GM19238 (cell line): ENCODE results near the gene ANKDD1A.
A peak's percentile ranks its signal among the peaks of the same experiment; 100 is the strongest.

Experiments used
- DNase-seq: peaks from one replicate; pipeline ENCODE4 v3.0.0; 2011; ENCODE audit warnings: low spot score; ENCODE audit not compliant: insufficient read length

The ANKDD1A gene

DNA sequence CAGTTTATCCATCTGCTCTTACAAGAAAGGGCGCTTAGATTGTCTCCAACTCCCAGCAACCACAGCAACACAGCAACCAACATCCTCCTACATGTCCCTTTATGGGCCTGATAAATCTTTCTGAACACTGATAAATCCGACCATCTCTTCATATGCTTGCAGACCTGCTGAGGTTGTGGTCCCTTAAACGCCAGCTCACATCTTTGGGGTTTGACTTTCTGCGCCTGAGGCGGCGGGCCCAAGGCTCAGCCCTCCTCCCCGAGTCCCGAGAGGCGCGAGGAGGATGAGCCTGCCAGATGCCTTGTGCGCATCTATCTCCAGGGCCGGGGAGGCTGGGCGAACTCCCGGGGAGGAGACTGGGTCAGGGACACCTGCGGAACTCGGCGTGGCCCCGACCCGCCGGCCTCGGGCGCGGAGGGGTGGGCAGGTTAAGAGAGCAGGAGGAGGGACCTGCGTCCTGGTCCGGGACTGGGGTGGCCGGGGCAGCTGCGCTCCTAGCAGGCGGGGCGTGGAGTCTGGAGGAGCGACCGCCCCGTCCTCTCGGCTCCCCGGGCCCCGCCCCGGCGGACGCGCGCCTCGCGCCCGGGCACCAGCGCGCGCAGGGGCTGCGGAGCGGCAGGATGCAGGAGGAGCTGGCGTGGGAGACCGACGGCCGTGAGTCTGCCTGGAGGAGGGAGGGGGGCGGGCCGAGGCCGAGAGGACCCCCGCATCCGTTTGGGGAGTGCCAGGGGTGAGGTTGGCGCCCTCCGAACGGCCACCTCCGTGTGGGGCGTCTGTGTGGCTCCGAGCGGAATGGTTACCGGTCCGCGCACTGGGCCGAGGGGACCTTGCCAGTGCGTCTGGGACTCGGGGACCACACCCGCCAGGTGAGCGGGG lies at the start of gene ANKDD1A:
Gene ANKDD1A, plus strand, starts transcription at position 592 of the 876 bp plus-strand sequence. Its CDS starts 29 bp downstream, at position 621.
- DNase-seq, result peak; percentile 76

DNA sequence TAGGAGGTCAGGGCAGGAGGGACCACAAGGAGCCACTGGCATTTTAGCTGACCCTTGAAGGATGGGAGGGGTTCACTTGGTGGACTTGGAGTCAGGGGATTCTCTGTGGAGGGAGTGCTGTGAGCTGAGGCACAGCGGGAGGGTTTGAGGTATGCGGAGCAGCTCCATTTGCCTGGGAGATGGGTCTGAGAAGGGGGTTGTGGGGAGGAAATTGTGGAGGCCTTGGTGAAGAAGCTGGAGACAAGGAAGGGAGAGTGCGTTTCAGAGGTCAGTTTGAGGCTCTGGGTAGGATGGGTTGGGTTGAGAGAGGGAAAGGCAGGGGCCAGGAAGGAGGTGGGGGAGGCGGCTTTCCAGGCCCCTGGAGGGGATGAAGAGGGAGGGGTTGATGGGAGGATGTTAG lies 49.7 kb upstream of the ANKDD1A start:
- DNase-seq, result no peak

DNA sequence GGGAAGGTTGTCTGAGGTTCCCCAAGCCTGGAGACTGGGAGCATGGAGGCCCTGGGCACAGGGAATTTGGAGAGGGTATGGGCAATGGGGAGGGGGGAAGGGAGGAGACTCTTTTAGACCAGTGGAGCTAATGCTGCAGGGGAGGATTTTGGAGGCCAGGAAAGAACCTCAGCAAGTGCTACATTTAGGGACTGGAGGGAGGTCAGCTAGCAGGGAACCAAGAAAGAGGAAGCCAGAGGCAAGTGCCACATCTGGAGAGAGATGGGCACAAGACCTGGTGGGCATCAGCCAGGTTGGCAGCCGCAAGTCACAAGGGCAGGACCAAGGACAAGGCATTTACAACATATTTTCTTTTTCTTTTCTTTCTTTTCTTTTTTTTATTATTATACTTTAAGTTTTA lies 49.3 kb upstream of the ANKDD1A start:
- DNase-seq, result no peak

DNA sequence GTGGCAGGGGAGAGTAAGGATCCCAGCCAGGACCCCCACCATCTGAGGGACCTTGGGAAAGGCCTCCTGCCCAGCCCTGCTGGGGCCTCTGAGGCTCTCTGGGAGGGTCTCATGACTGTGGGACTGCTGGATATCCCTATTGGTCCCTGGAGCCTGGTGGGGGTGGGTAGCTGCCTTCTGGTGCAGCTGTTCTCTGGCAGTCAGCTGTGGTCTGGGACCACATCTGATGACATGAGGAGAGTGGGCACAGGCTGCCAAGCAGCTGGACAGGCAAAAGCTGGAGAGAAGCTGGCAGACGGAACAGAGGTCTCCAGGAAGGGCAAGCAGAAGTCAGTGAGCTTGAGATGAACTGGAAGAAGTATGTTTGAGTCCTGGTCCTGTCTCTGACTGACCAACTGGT lies 47.6 kb upstream of the ANKDD1A start:
- DNase-seq, result no peak

DNA sequence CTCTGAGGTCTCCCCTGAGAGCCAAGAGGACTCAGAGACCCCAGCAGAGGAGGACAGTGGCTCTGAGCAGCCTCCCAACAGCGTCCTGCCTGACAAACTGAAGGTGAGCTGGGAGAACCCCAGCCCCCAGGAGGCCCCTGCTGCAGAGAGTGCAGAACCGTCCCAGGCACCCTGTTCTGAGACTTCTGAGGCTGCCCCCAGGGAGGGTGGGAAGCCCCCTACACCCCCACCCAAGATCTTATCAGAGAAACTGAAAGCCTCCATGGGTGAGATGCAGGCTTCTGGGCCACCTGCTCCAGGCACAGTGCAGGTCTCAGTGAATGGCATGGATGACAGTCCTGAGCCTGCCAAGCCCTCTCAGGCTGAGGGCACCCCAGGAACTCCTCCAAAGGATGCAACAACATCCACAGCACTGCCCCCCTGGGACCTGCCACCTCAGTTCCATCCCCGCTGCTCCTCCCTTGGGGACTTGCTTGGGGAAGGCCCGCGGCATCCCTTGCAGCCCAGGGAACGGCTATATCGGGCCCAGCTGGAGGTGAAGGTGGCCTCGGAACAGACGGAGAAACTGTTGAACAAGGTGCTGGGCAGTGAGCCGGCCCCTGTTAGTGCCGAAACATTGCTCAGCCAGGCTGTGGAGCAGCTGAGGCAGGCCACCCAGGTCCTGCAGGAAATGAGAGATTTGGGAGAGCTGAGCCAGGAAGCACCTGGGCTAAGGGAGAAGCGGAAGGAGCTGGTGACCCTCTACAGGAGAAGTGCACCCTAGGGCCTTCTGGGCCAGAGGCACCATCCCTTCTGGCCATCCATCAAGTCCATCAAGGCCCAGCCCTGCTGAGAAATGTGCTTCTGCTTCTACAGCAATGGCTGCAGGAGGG lies 46.3 kb upstream of the ANKDD1A start:
- no peak for DNase-seq

- DNase-seq, result no peak
These were observed 45.6 kb upstream of the ANKDD1A start for GRCh38 chr15:64865998-64866520.

GRCh38 chr15:64869501-64869900 lies 42.2 kb upstream of the ANKDD1A start:
- DNase-seq, result no peak

- DNase-seq, result no peak
These were observed 41.3 kb upstream of the ANKDD1A start for GRCh38 chr15:64870353-64870752.

DNA sequence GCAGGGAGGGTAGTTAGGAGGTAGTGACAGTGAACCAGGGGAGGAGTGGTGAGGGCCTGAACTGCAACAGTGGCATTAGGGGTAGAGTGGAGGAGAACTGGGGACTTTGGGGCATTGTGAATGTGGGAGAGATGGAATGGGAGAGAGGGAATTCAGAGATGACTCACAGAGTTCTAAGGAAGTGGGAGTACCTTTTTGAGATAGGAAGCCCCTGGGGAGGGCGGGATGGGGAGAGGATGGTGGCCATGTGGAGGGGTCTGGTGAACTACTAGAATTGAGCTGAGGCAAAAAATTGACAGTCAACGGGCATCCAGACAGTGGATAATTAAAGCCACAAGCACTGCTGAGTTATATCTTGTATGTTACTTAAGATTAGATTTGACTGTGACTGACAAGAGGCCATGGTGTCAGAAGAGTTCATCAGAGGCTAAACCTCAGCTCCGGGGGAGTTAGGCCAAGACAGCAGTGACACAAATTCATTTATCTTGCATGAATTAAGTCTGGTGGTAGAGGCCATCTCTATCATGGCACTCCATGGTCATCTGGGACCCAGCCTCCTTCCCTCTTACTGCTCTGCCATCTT lies 36.0 kb upstream of the ANKDD1A start:
- DNase-seq, result no peak

- DNase-seq, result no peak
These were observed 34.3 kb upstream of the ANKDD1A start for GRCh38 chr15:64877435-64877834.

GRCh38 chr15:64878705-64879104 lies 33.0 kb upstream of the ANKDD1A start:
- no peak for DNase-seq

DNA sequence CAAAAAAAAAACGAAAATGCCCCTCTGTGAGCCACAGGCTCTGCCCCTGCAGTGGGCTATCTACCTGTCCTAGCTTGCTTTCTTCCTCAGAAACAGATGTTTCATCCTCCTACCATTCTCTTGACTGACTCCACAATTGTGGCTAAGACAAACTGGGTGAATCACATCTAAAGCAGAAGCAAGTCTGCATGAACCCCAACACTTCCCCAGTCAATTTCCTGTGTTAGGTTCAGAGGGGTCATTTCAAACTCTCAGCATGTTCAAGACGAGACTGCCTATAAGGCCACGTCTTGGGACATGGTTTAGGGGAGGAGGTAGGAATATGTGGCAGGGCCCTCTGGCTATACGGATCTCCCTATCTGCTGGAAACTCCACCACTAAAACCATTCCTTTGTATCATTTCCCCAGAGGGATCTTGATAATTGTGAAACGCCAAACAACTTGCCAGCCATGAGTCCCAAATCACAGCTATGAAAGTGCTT lies 28.6 kb upstream of the ANKDD1A start:
- peak; percentile 53 for DNase-seq

- DNase-seq, result peak; percentile 51
These were observed 27.6 kb upstream of the ANKDD1A start for GRCh38 chr15:64883997-64884511.

- no peak for DNase-seq
These were observed 27.0 kb upstream of the ANKDD1A start for GRCh38 chr15:64884679-64885078.

DNA sequence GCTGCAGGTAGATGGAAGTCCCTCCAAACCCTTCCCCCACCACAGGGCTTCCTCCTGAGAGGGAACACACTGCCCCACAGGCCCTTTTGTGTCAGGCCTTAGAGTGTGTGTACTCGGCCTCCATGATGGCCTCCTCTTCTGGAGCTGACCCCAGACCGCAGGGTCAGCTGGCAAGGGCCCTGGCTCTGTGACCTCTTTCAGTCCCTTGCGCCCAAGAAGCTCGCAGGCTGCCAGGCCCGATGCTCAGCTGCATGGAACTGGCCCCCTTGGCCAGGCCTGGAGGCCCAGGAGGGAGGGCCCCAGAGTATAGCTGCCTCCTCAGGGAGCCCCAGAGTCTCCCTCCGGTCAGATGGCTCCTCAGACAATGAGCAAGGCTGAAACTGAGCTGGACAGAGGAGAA lies 23.4 kb upstream of the ANKDD1A start:
- no peak for DNase-seq

DNA sequence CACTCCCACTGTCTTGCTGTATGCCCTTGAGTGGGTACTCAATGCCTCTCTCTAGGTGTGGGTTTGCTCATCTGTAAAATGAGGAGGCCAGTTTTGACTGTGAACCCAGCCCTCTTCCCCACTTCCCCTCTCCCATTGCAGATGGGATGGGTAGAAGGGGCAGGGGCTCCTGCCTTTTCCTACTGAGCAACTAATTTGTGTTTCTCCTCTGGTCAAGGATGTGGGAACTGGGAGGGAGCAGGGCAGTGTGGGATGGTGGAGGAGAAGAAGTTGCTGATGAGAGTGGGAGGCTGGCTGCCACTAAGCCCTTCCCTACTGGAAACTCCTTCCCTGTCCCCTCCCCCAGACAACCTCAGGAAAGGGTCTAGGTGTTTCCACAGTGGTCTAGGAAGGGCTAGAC lies 20.1 kb upstream of the ANKDD1A start:
- DNase-seq, result no peak

DNA sequence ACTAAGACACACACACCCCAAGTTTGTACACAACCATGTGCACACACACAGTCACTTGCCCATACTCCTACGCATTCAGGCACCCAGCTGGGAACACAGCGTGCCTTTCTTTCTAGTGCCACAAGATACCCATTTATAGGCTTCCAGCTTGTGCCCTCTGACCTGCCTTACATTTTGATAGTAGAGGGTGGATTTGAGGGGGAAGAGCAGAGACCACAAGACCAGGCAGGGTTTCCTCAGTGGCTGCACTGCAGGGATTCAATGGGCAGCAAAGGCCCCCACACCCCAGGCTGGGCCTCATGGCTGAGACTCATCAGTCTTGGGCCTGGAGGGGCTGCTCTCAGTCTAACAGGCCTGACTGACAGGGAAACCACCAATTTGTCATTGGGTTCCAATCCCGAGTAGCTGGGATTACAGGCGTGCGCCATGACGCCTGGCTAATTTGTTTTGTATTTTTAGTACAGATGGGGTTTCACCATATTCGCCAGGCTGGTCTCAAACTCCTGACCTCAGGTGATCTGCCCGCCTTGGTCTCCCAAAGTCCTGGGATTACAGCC lies 18.8 kb upstream of the ANKDD1A start:
- no peak for DNase-seq

- peak; percentile 75 for DNase-seq
These were observed 18.0 kb upstream of the ANKDD1A start for GRCh38 chr15:64893481-64894394.

DNA sequence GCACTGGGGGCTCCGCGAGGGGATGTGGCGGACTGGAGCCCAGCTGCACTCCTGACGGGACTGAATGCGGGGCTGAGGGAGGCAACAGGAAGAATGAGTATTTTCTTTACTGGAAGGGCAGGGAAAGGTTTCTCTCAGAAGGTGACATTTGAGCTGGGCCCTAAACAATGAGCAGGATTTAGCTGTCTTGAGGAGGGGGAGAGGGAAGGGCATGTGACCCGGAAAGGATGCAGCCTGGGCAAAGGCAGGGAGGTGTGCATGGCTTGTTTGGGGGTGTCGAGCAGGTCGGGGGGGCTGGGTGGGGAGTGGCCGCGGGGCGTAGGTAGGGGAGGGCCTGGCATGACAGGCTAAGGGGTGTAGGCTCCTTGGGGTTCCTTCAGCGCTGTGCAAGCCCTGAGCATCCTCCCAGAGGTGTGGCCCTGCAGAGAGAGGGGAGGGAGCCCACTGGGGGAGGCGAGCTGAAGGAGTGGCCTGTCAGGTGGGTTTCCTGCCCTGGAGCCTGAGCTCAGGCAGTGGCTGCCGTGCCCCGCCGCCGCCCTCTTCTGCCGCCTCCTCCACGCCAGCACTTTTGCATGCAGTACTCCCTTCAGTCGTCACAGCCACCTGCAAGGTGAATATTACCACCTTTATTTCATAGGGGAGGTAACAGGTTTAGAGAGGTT lies 17.2 kb upstream of the ANKDD1A start:
- DNase-seq, result peak; percentile 57
